IMR-90 (cell line): ENCODE results near the gene MEPCE. TPM values are rescaled to one million over a fixed set of nuclear protein-coding genes. Genes with fewer than 3 reads are reported as not detected.

Source experiments
- ATAC-seq: fragments of 200-7000 bp; cut with Tn5 transposase; 2 replicates; pipeline ENCODE4 v1.9.1; 2020; ENCODE audit warnings: low read depth, mild to moderate bottlenecking, moderate library complexity
- BruUV-seq: library from RNA; stranded (reverse); fragments of 400-500 nt; replicated peaks from 2 replicates; lab custom pipeline; 2021; lab: Mats Ljungman, UMichigan
- CTCF ChIA-PET: fragments of 300-600 bp; formaldehyde crosslinking; extraction: SDS; loops from one replicate; lab custom pipeline; 2021; ENCODE audit warnings: antibody characterized with exemption; lab: Yijun Ruan, JAX
- POLR2A ChIA-PET: fragments of 300-600 bp; sonication (Branson Sonifier 250); formaldehyde crosslinking; loops from one replicate; lab custom pipeline; 2022; ENCODE audit warnings: antibody characterized with exemption; ENCODE audit not compliant: unreplicated experiment; lab: Charles Lee
- DNase-seq: peaks from one replicate; pipeline ENCODE4 v3.0.0; 2013
- H2AFZ ChIP-seq: replicated peaks from 2 replicates; pipeline ENCODE3; 2013; ENCODE audit warnings: low read length, mild to moderate bottlenecking; ENCODE audit not compliant: poor library complexity
- H2AK5ac ChIP-seq: 2 replicates; pipeline ENCODE4 v1.6.1; 2013; ENCODE audit warnings: low read depth, low read length, inconsistent platforms
- H2AK9ac ChIP-seq: replicated peaks from 2 replicates; pipeline ENCODE3; 2013; ENCODE audit warnings: mild to moderate bottlenecking, low read depth, low read length, moderate library complexity; ENCODE audit not compliant: poor library complexity
- H2BK120ac ChIP-seq: 2 replicates; pipeline ENCODE4 v1.6.1; 2013; ENCODE audit warnings: low read depth, low read length, inconsistent platforms
- H2BK15ac ChIP-seq: 3 replicates; pipeline ENCODE4 v1.6.1; 2013; ENCODE audit warnings: low read depth, low read length, inconsistent platforms
- H2BK20ac ChIP-seq: 2 replicates; pipeline ENCODE4 v1.6.1; 2013; ENCODE audit warnings: low read depth, mild to moderate bottlenecking, inconsistent platforms, low read length, moderate library complexity
- H2BK5ac ChIP-seq: 2 replicates; pipeline ENCODE4 v1.6.1; 2013; ENCODE audit warnings: mild to moderate bottlenecking, low read depth, low read length, inconsistent platforms; ENCODE audit not compliant: poor library complexity, severe bottlenecking
- H3K14ac ChIP-seq: replicated peaks from 2 replicates; pipeline ENCODE4 v1.6.1; 2013; ENCODE audit warnings: low read depth, low read length, inconsistent platforms
- H3K18ac ChIP-seq: 2 replicates; pipeline ENCODE4 v1.6.1; 2013; ENCODE audit warnings: low read depth, low read length, control low read depth
- H3K23ac ChIP-seq: 2 replicates; pipeline ENCODE4 v1.6.1; 2013; ENCODE audit warnings: low read depth, low read length, inconsistent platforms
- H3K27ac ChIP-seq: 2 replicates; pipeline ENCODE4 v1.5.1; 2013; ENCODE audit warnings: mild to moderate bottlenecking, control low read depth, low read length; ENCODE audit not compliant: insufficient read depth
- H3K27me3 ChIP-seq: 2 replicates; pipeline ENCODE4 v1.6.1; 2013; ENCODE audit warnings: low read length; ENCODE audit not compliant: control insufficient read depth, insufficient read depth
- H3K36me3 ChIP-seq: 2 replicates; pipeline ENCODE4 v1.6.1; 2013; ENCODE audit warnings: low read length, mixed read lengths; ENCODE audit not compliant: control insufficient read depth, insufficient read depth
- H3K4ac ChIP-seq: 2 replicates; pipeline ENCODE4 v1.6.1; 2013; ENCODE audit warnings: low read depth, low read length, inconsistent platforms
- H3K4me1 ChIP-seq: 2 replicates; pipeline ENCODE4 v1.6.1; 2013; ENCODE audit warnings: low read length, mixed read lengths; ENCODE audit not compliant: control insufficient read depth, insufficient read depth
- H3K4me2 ChIP-seq: 2 replicates; pipeline ENCODE4 v1.6.1; 2013; ENCODE audit warnings: low read depth, mild to moderate bottlenecking, control low read depth, low read length, moderate library complexity
- H3K4me3 ChIP-seq: 2 replicates; pipeline ENCODE4 v1.5.1; 2013; ENCODE audit warnings: low read depth, mild to moderate bottlenecking, control low read depth, low read length, moderate library complexity; ENCODE audit not compliant: insufficient read depth
- H3K56ac ChIP-seq: 2 replicates; pipeline ENCODE4 v1.6.1; 2013; ENCODE audit warnings: low read length, inconsistent platforms; ENCODE audit not compliant: insufficient read depth; ENCODE audit errors: extremely low read depth
- H3K79me1 ChIP-seq, 2 experiments: 2 replicates each; pipeline ENCODE4 v1.6.1; 2013; ENCODE audit warnings: low read length in 2 of 2, inconsistent platforms in 1 of 2, low read depth in 1 of 2
- H3K9ac ChIP-seq: 2 replicates; pipeline ENCODE4 v1.6.1; 2013; ENCODE audit warnings: low read depth, low read length, control low read depth
- H3K9me1 ChIP-seq: 2 replicates; pipeline ENCODE4 v1.6.1; 2013; ENCODE audit warnings: low read length, inconsistent platforms; ENCODE audit not compliant: insufficient read depth
- H3K9me3 ChIP-seq: 2 replicates; pipeline ENCODE4 v1.6.1; 2013; ENCODE audit warnings: low read length; ENCODE audit not compliant: control insufficient read depth, insufficient read depth
- H4K20me1 ChIP-seq: 2 replicates; pipeline ENCODE4 v1.6.1; 2013; ENCODE audit warnings: low read length, inconsistent platforms; ENCODE audit not compliant: insufficient read depth
- H4K5ac ChIP-seq: 2 replicates; pipeline ENCODE4 v1.6.1; 2013; ENCODE audit warnings: mild to moderate bottlenecking, low read depth, low read length, control low read depth
- H4K8ac ChIP-seq, 2 experiments: 2 replicates each; pipeline ENCODE4 v1.6.1; 2013; ENCODE audit warnings: low read depth in 2 of 2, low read length in 2 of 2, control low read depth in 1 of 2, inconsistent platforms in 1 of 2
- H4K91ac ChIP-seq: 2 replicates; pipeline ENCODE4 v1.6.1; 2013; ENCODE audit warnings: low read depth, low read length, inconsistent platforms; ENCODE audit not compliant: insufficient read depth
- CEBPB ChIP-seq: IDR thresholded peaks from 2 replicates; pipeline ENCODE4 v1.6.1; 2012; ENCODE audit warnings: low read depth, low read length, improper control_type of control experiment
- CHD1 ChIP-seq: IDR thresholded peaks from 2 replicates; pipeline ENCODE4 v1.6.1; 2012; ENCODE audit warnings: low read depth, low read length, improper control_type of control experiment
- CTCF ChIP-seq: conservative IDR thresholded peaks from 2 replicates; pipeline ENCODE4 v1.5.1; 2012; ENCODE audit warnings: mild to moderate bottlenecking, low read depth, low read length, improper control_type of control experiment
- ELK1 ChIP-seq: fragments of 150-350 bp; IDR thresholded peaks from 2 replicates; pipeline ENCODE4 v1.6.1; 2016; ENCODE audit warnings: low read depth, mild to moderate bottlenecking, low read length, moderate library complexity, borderline replicate concordance
- FOS ChIP-seq: fragments of 150-350 bp; IDR thresholded peaks from 2 replicates; pipeline ENCODE4 v1.6.1; 2016; ENCODE audit warnings: low read depth, low read length
- MAFK ChIP-seq: IDR thresholded peaks from 2 replicates; pipeline ENCODE4 v1.6.1; 2012; ENCODE audit warnings: low read depth, low read length, improper control_type of control experiment
- MAZ ChIP-seq: IDR thresholded peaks from 2 replicates; pipeline ENCODE4 v1.6.1; 2012; ENCODE audit warnings: low read depth, mild to moderate bottlenecking, low read length, improper control_type of control experiment, moderate library complexity, borderline replicate concordance
- NFE2L2 ChIP-seq: fragments of 150-350 bp; IDR thresholded peaks from 2 replicates; pipeline ENCODE4 v1.6.1; 2016; ENCODE audit warnings: low read depth, mild to moderate bottlenecking, low read length
- POLR2A ChIP-seq: IDR thresholded peaks from 2 replicates; pipeline ENCODE4 v1.6.1; 2012; ENCODE audit warnings: mild to moderate bottlenecking, low read depth, low read length
- RCOR1 ChIP-seq: IDR thresholded peaks from 2 replicates; pipeline ENCODE4 v1.6.1; 2012; ENCODE audit warnings: mild to moderate bottlenecking, low read length, improper control_type of control experiment; ENCODE audit not compliant: insufficient replicate concordance
- RFX5 ChIP-seq: IDR thresholded peaks from 2 replicates; pipeline ENCODE4 v1.8.0; 2012; ENCODE audit warnings: low read depth, mild to moderate bottlenecking, low read length, moderate library complexity
- SMC3 ChIP-seq: fragments of 150-350 bp; IDR thresholded peaks from 2 replicates; pipeline ENCODE4 v1.6.1; 2016; ENCODE audit warnings: low read depth, mild to moderate bottlenecking, antibody characterized with exemption, low read length, moderate library complexity
- WGBS, 2 experiments: methylation state at CpG; one replicate each; pipeline versions ENCODE4 v1.1.5 to v1.1.7; 2013; ENCODE audit warnings: missing lambda C conversion rate in 2 of 2; ENCODE audit not compliant: insufficient read length in 1 of 2; ENCODE audit errors: extremely low coverage in 2 of 2; 5-methylcytosine and 5-hydroxymethylcytosine counted together
- dilution Hi-C: fragments of 300-500 bp; cut with HindIII; formaldehyde crosslinking; loops from one replicate; pipeline ENCODE4 v1.14.3; 2018; ENCODE audit warnings: low sequenced_read_pairs; ENCODE audit not compliant: unreplicated experiment
- in situ Hi-C: fragments of 300-500 bp; cut with MboI; formaldehyde crosslinking; loops from 3 replicates; pipeline ENCODE4 v1.14.3; 2019; ENCODE audit warnings: low sequenced_read_pairs, inconsistent platforms, mixed read lengths
- intact Hi-C: fragments of 100-400 bp; cut with micrococcal nuclease; formaldehyde crosslinking; loops from 2 replicates; pipeline ENCODE4 v1.10.0; 2022
- polyA plus RNA-seq, 3 experiments: library from polyadenylated mRNA; depleted of rRNA; stranded (reverse); fragments of >200 nt; gene quantifications; 2 replicates each; pipeline ENCODE4 v1.2.3, GENCODE V29; 2012; ENCODE audit warnings: low replicate concordance in 1 of 3
- total RNA-seq: library from RNA; depleted of rRNA; stranded (reverse); fragments of >200 nt; gene quantifications from 2 replicates; pipeline ENCODE4 v1.2.3, GENCODE V29; 2012

The MEPCE gene
- total and polyA plus RNA-seq, 2 of the 4 experiments (the other 2 are of a cell fraction): 18.2 to 22.9 TPM

GRCh38 chr7:100397315-100398081 lies 32.1 kb upstream of the MEPCE start:
- dilution Hi-C loops: no loop called here
- Histone ChIP-seq H4K20me1 (no peaks in the 10 kb centered on the region), H3K9ac (no peak overlapping the region), H3K79me1 (no peaks in the 10 kb centered on the region), H4K5ac (no peak overlapping the region), H2AK5ac (no peak overlapping the region), H3K4ac (no peak overlapping the region), H3K27me3 (peaks cover 50% of the 10 kb centered on the region), H2AFZ (no peak overlapping the region), H3K4me2 (no peak overlapping the region), H3K9me3 (peaks cover 4% of the 10 kb centered on the region), H4K8ac (no peak overlapping the region), H3K18ac (no peak overlapping the region), H2BK15ac (no peak overlapping the region), H2BK20ac (no peak overlapping the region), H3K23ac (no peak overlapping the region), H3K56ac (no peak overlapping the region), H2BK120ac (no peak overlapping the region), H4K91ac (no peak overlapping the region), H3K27ac (no peak overlapping the region), H3K14ac (no peak overlapping the region), H3K4me3 (no peak overlapping the region), H3K9me1 (no peaks in the 10 kb centered on the region; the same call in 1 of the 2 replicates), H2AK9ac (no peak overlapping the region), H2BK5ac (no peak overlapping the region), H3K36me3 (no peaks in the 10 kb centered on the region), H3K4me1 (no peaks in the 10 kb centered on the region)
- TF ChIP-seq NFE2L2: no peak
- TF ChIP-seq CHD1: no peak
- TF ChIP-seq CEBPB: no peak
- TF ChIP-seq FOS: no peak
- no peak for TF ChIP-seq MAFK
- no peak for TF ChIP-seq MAZ
- TF ChIP-seq ELK1: no peak
- TF ChIP-seq SMC3: no peak
- TF ChIP-seq RFX5: no peak
- no peak for TF ChIP-seq RCOR1
- TF ChIP-seq CTCF: no peak
- no peak for TF ChIP-seq POLR2A
- DNase-seq (no peak), ATAC-seq (no peak)
- ChIA-PET CTCF (interaction anchor here (0.7 kb wide), 1 partner anchor 11 kb away, joined by 4 read pairs; no protein-coding TSS in a partner anchor), POLR2A (interaction anchor here (0.6 kb wide), 1 partner anchor 277 kb away, joined by 3 read pairs; no protein-coding TSS in a partner anchor)
- in situ Hi-C loops: no loop called here
- BruUV-seq: no TSS peak
- intact Hi-C loops: no loop called here
- WGBS, 2 experiments: 0% methylated on average over 2 of the region's 13 CpGs; no CpG with 5 or more reads in 1 of the 2 experiments
